GM12878 (cell line): ENCODE data around the gene GLB1L2.

Source experiments
- CTCF ChIP-seq, 3 experiments: IDR thresholded peaks in 2 of 3; conservative IDR thresholded peaks in 1 of 3; 2 replicates each; pipeline ENCODE4 v1.5.1; 2011; ENCODE audit warnings: low read depth in 3 of 3, low read length in 3 of 3, mild to moderate bottlenecking in 3 of 3, control low read depth in 2 of 3, moderate library complexity in 2 of 3, inconsistent platforms in 1 of 3, mixed read lengths in 1 of 3; ENCODE audit not compliant: control insufficient read depth in 2 of 3, insufficient read depth in 1 of 3; ENCODE audit errors: extremely low read depth in 1 of 3
- E2F4 ChIP-seq: IDR thresholded peaks from 2 replicates; pipeline ENCODE4 v1.6.1; 2012; ENCODE audit warnings: low read depth, low read length, improper control_type of control experiment
- EZH2 ChIP-seq: IDR thresholded peaks from 2 replicates; pipeline ENCODE4 v1.6.1; 2012; ENCODE audit warnings: low read depth, mild to moderate bottlenecking, control low read depth, inconsistent platforms, low read length, borderline replicate concordance; ENCODE audit not compliant: control insufficient read depth
- USF2 ChIP-seq: IDR thresholded peaks from 2 replicates; pipeline ENCODE4 v1.6.1; 2011; ENCODE audit warnings: low read depth, low read length, improper control_type of control experiment, borderline replicate concordance

GRCh38 chr11:134373591-134374052 lies 41.8 kb downstream of the GLB1L2 start:
- TF ChIP-seq CTCF (IDR thresholded peaks at IDR 0.05 in 2 of 3, conservative IDR thresholded peaks at IDR 0.05 in 1 of 3; ENCODE audit: control insufficient read depth in 2 of 3, extremely low read depth in 1 of 3, insufficient read depth in 1 of 3, low read depth in 3 of 3, low read length in 3 of 3), result no peak
- no peak for TF ChIP-seq USF2
- no peak for TF ChIP-seq EZH2
- TF ChIP-seq E2F4, result no peak
